Measurements from ENCODE around the gene OGG1. TPM values are rescaled to one million over a fixed set of nuclear protein-coding genes. Genes with fewer than 3 reads are reported as not detected.

The OGG1 gene
- total and polyA plus RNA-seq, 7 experiments from 2014 or later: 18.4 to 42.9 (median 26.8) TPM

DNA sequence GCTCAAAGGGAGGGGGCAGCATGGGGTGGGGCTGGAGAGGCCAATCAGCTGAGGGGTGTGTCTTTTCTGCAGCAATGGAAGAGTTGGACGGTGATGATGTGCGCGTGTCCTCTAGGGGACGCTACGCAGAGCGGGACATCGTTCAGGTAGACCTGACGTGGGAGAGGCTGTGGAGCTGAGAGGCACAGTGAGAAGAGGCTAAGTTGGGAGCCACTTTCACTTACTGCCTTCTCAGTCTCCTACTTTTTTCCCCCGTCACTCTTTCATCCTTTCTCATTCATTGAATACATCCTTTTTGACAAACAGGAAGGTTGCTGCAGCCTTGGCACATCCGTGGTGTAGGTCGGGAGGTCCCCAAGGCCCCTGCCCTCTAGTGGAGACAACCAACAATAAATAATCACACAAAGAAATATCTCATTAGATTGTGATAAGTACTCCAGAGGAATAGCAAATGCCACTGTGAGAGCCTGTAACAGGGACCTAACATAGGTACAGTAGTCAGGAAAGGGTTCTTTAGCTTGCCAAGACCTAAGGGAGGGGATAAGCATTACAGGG is 22.6 kb upstream of the OGG1 start:
- Mint-ChIP-seq H3K27ac (peak overlapping the region; percentile 47 to 90 (median 79)), H3K4me1 (peaks cover 23 to 38% (median 34%) of the 10 kb centered on the region in 7 donors), H3K27me3 (peaks cover 0 to 7% (median 0%) of the 10 kb centered on the region in 5 donors), H3K9me3 (peaks cover 0 to 2% (median 0%) of the 10 kb centered on the region in 11 donors), H3K36me3 (no peaks in the 10 kb centered on the region), H3K4me3 (peak overlapping the region; percentile 10 to 81 (median 76))
- intact Hi-C loops (cut with micrococcal nuclease): loop anchor here (1.0 to 2.0 kb wide), 6 partner anchors 9 to 374 kb away; partner anchors contain the start of gene MTMR14 (in 1 of the 2)
- ChIA-PET CTCF (interaction anchor here (0.8 to 2.0 kb wide), 7 partner anchors 9 to 215 kb away, joined by 3 to 13 read pairs (median 4); partner anchors contain the start of gene OGG1), POLR2A (interaction anchor here (0.7 to 1.5 kb wide), 3 partner anchors 9 to 81 kb away, joined by 3 to 5 read pairs (median 4); partner anchors contain the start of gene ARPC4)
- DNase-seq: peak in 8 of 9 donors; percentile 41 to 79 (median 67)
- Histone ChIP-seq H3K4me3 (ENCODE audit: low read length) (peak overlapping the region; percentile 36), H3K27ac (ENCODE audit: low read depth, low read length) (peak overlapping the region; percentile 32), H3K9me3 (ENCODE audit: control insufficient read depth in 2 of 3, low read length in 3 of 3) (no peaks in the 10 kb centered on the region), H3K4me1 (ENCODE audit: control insufficient read depth in 2 of 2, insufficient read depth in 2 of 2, low read length in 2 of 2) (peaks cover 20 to 23% of the 10 kb centered on the region in 2 donors), H3K36me3 (ENCODE audit: control insufficient read depth in 2 of 3, insufficient read depth in 3 of 3, low read length in 3 of 3) (peaks cover 0 to 8% (median 0%) of the 10 kb centered on the region in 3 experiments), H3K27me3 (ENCODE audit: control insufficient read depth in 2 of 2, insufficient read depth in 2 of 2, low read length in 2 of 2) (no peaks in the 10 kb centered on the region)
- peak; percentile 33 for ATAC-seq

DNA sequence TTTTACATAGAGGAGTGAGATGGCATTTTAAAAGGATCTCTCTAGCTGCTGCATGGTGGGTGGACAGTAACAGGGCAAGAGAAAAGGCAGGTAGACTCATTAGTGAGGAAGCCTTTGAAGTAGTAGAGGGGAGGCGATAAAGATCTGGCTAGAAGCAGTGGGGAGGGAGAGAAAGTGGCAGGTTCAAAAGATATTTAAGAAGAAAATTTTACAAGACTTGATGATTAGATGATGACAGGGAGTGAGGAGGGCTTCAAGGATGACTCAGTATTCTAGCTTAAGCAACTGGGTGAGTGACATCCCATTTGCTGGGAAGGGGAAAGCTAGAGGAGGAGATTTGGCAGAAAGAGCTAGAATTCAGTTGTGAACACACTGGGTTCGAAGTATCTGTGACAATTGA is 22.0 kb upstream of the OGG1 start:
- intact Hi-C loops (cut with micrococcal nuclease): loop anchor here (1.0 to 2.0 kb wide), 6 partner anchors 9 to 374 kb away; partner anchors contain the start of gene MTMR14 (in 1 of the 2)
- peak overlapping the region in 1 of 10 donors; percentile 76 for H3K4me3 Mint-ChIP-seq

GRCh38 chr3:9729419-9729818 is 20.3 kb upstream of the OGG1 start:
- Histone ChIP-seq H3K4me1 (ENCODE audit: control insufficient read depth in 2 of 2, insufficient read depth in 2 of 2, low read length in 2 of 2) (peaks cover 23 to 33% of the 10 kb centered on the region in 2 donors), H3K27me3 (ENCODE audit: control insufficient read depth in 2 of 2, insufficient read depth in 2 of 2, low read length in 2 of 2) (no peaks in the 10 kb centered on the region), H3K27ac (ENCODE audit: low read depth, low read length) (no peak overlapping the region), H3K4me3 (ENCODE audit: low read length) (no peak overlapping the region), H3K36me3 (ENCODE audit: control insufficient read depth in 2 of 3, insufficient read depth in 3 of 3, low read length in 3 of 3) (peaks cover 0 to 13% (median 0%) of the 10 kb centered on the region in 3 experiments), H3K9me3 (ENCODE audit: control insufficient read depth in 2 of 3, low read length in 3 of 3) (no peaks in the 10 kb centered on the region)
- ATAC-seq: no peak
- intact Hi-C loops (cut with micrococcal nuclease): no loop called here
- Mint-ChIP-seq H3K27me3 (no peaks in the 10 kb centered on the region), H3K36me3 (peaks cover 0 to 2% (median 0%) of the 10 kb centered on the region in 5 donors), H3K27ac (peak overlapping the region in 3 of 9 donors; percentile 2 to 26 (median 26)), H3K4me3 (peak overlapping the region in 2 of 10 donors; percentile 32 to 92), H3K4me1 (peaks cover 43 to 60% (median 55%) of the 10 kb centered on the region in 7 donors), H3K9me3 (peaks cover 0 to 2% (median 0%) of the 10 kb centered on the region in 11 donors)
- ChIA-PET POLR2A (interaction anchor here (0.8 to 2.4 kb wide), 4 partner anchors 11 to 80 kb away, joined by 3 to 15 read pairs (median 4); partner anchors contain the start of genes ARPC4 and MTMR14), CTCF (interaction anchor here (1.2 kb wide), 1 partner anchor 12 kb away, joined by 4 read pairs; no protein-coding TSS in a partner anchor)
- no peak for DNase-seq

More for the DNA sequence above, 22.0 kb upstream of the OGG1 start:
- Histone ChIP-seq H3K27ac (ENCODE audit: low read depth, low read length) (peak overlapping the region; percentile 32), H3K4me3 (ENCODE audit: low read length) (no peak overlapping the region), H3K27me3 (ENCODE audit: control insufficient read depth in 2 of 2, insufficient read depth in 2 of 2, low read length in 2 of 2) (no peaks in the 10 kb centered on the region), H3K4me1 (ENCODE audit: control insufficient read depth in 2 of 2, insufficient read depth in 2 of 2, low read length in 2 of 2) (peaks cover 23 to 25% of the 10 kb centered on the region in 2 donors), H3K9me3 (ENCODE audit: control insufficient read depth in 2 of 3, low read length in 3 of 3) (no peaks in the 10 kb centered on the region), H3K36me3 (ENCODE audit: control insufficient read depth in 2 of 3, insufficient read depth in 3 of 3, low read length in 3 of 3) (peaks cover 0 to 8% (median 0%) of the 10 kb centered on the region in 3 experiments)
- ChIA-PET POLR2A (interaction anchor here (0.7 to 1.5 kb wide), 3 partner anchors 10 to 81 kb away, joined by 3 to 5 read pairs (median 4); partner anchors contain the start of gene ARPC4), CTCF (interaction anchor here (0.6 to 2.0 kb wide), 8 partner anchors 9 to 214 kb away, joined by 3 to 13 read pairs (median 4); partner anchors contain the start of gene OGG1)
- Mint-ChIP-seq H3K36me3 (no peaks in the 10 kb centered on the region), H3K9me3 (peaks cover 0 to 2% (median 0%) of the 10 kb centered on the region in 11 donors), H3K4me1 (peaks cover 28 to 43% (median 39%) of the 10 kb centered on the region in 7 donors), H3K27ac (peak overlapping the region in 7 of 9 donors; percentile 1 to 90 (median 81)), H3K27me3 (peaks cover 0 to 2% (median 0%) of the 10 kb centered on the region in 5 donors)
- DNase-seq (no peak), ATAC-seq (no peak)

- H3K36me3 Mint-ChIP-seq: peaks cover 0 to 11% (median 0%) of the 10 kb centered on the region in 5 donors
- no peaks in the 10 kb centered on the region for H3K27me3 ChIP-seq (ENCODE audit: control insufficient read depth in 2 of 2, insufficient read depth in 2 of 2, low read length in 2 of 2)
- peak overlapping the region; percentile 85 for H3K4me3 ChIP-seq (ENCODE audit: low read length)
- ChIA-PET CTCF (interaction anchor here (0.6 to 1.3 kb wide), 2 partner anchors 13 to 14 kb away, joined by 3 read pairs; no protein-coding TSS in a partner anchor), POLR2A (interaction anchor here (0.6 to 3.5 kb wide), 10 partner anchors 10 to 556 kb away, joined by 3 to 15 read pairs (median 5); partner anchors contain the start of genes ARPC4, MTMR14, RPUSD3 and SETD5)
- H3K27ac ChIP-seq (ENCODE audit: low read depth, low read length): peak overlapping the region; percentile 88
- peaks cover 0 to 2% (median 0%) of the 10 kb centered on the region in 11 donors for H3K9me3 Mint-ChIP-seq
- intact Hi-C loops (cut with micrococcal nuclease): loop anchor here (1.0 to 5.0 kb wide), 22 partner anchors 19 to 768 kb away; partner anchors contain the start of genes BRK1 (in 2 of the 2), CRELD1 (in 2 of the 2), JAGN1 (in 2 of the 2) and MTMR14 (in 2 of the 2)
- ATAC-seq (peak; percentile 39), DNase-seq (no peak)
- peaks cover 23 to 33% of the 10 kb centered on the region in 2 donors for H3K4me1 ChIP-seq (ENCODE audit: control insufficient read depth in 2 of 2, insufficient read depth in 2 of 2, low read length in 2 of 2)
- H3K27ac Mint-ChIP-seq: peak overlapping the region; percentile 86 to 97 (median 92)
- peaks cover 49 to 73% (median 67%) of the 10 kb centered on the region in 7 donors for H3K4me1 Mint-ChIP-seq
- H3K4me3 Mint-ChIP-seq: peak overlapping the region; percentile 88 to 94 (median 92)
- no peaks in the 10 kb centered on the region for H3K9me3 ChIP-seq (ENCODE audit: control insufficient read depth in 2 of 3, low read length in 3 of 3)
- peaks cover 0 to 26% (median 0%) of the 10 kb centered on the region in 3 experiments for H3K36me3 ChIP-seq (ENCODE audit: control insufficient read depth in 2 of 3, insufficient read depth in 3 of 3, low read length in 3 of 3)
- H3K27me3 Mint-ChIP-seq: no peaks in the 10 kb centered on the region
Observed at GRCh38 chr3:9730657-9731205, 19.0 kb upstream of the OGG1 start.

- H3K36me3 Mint-ChIP-seq: peaks cover 1 to 12% (median 4%) of the 10 kb centered on the region in 5 donors
Observed at GRCh38 chr3:9731206-9732079, 18.3 kb upstream of the OGG1 start, which contains the start of gene BRPF1. BRPF1 (plus strand) TSS chr3:9731735; CDS start chr3:9734141, 2,406 bp downstream.

More at GRCh38 chr3:9731206-9732079, 18.3 kb upstream of the OGG1 start, which contains the start of gene BRPF1:
- DNase-seq: peak; percentile 91 to 99 (median 98)
- H3K27ac ChIP-seq (ENCODE audit: low read depth, low read length): peak within 1 kb of the TSS; percentile 88
- peak within 1 kb of the TSS; percentile 85 for H3K4me3 ChIP-seq (ENCODE audit: low read length)
- Mint-ChIP-seq H3K4me3 (peak within 1 kb of the TSS; percentile 91 to 98 (median 93)), H3K27ac (peak within 1 kb of the TSS; percentile 86 to 97 (median 95)), H3K9me3 (peaks cover 0 to 2% (median 0%) of the 10 kb centered on the region in 11 donors), H3K4me1 (peaks cover 49 to 77% (median 72%) of the 10 kb centered on the region in 7 donors), H3K27me3 (no peaks in the 10 kb centered on the region)
- CTCF ChIA-PET: interaction anchor here (1.3 kb wide), 1 partner anchor 14 kb away, joined by 3 read pairs; no protein-coding TSS in a partner anchor
- H3K9me3 ChIP-seq (ENCODE audit: control insufficient read depth in 2 of 3, low read length in 3 of 3): no peaks in the 10 kb centered on the region
- intact Hi-C loops (cut with micrococcal nuclease): loop anchor here (1.0 to 5.0 kb wide), 22 partner anchors 18 to 769 kb away; partner anchors contain the start of genes BRK1 (in 2 of the 2), CRELD1 (in 2 of the 2), JAGN1 (in 2 of the 2) and MTMR14 (in 2 of the 2)
- peaks cover 0 to 33% (median 0%) of the 10 kb centered on the region in 3 experiments for H3K36me3 ChIP-seq (ENCODE audit: control insufficient read depth in 2 of 3, insufficient read depth in 3 of 3, low read length in 3 of 3)
- ATAC-seq: peak; percentile 96
- H3K4me1 ChIP-seq (ENCODE audit: control insufficient read depth in 2 of 2, insufficient read depth in 2 of 2, low read length in 2 of 2): peaks cover 22 to 32% of the 10 kb centered on the region in 2 donors
- POLR2A ChIA-PET: interaction anchor here (0.9 to 4.1 kb wide), 15 partner anchors 10 to 334 kb away, joined by 3 to 33 read pairs (median 5); partner anchors contain the start of genes ARPC4, CRELD1, MTMR14 and OGG1
- H3K27me3 ChIP-seq (ENCODE audit: control insufficient read depth in 2 of 2, insufficient read depth in 2 of 2, low read length in 2 of 2): no peaks in the 10 kb centered on the region

Measured in naive thymus-derived CD4-positive, alpha-beta T cell (primary cell).